B cell (primary cell): ENCODE data around the gene ZFYVE9. TPM values are rescaled to one million over a fixed set of nuclear protein-coding genes. Genes with fewer than 3 reads are reported as not detected.

Experiments used
- ATAC-seq: fragments of 200-7000 bp; cut with Tn5 transposase; one replicate; pipeline ENCODE4 v1.10.0; 2021; ENCODE audit warnings: low read depth, mild to moderate bottlenecking, moderate number of reproducible peaks, moderate library complexity
- CTCF ChIA-PET: fragments of 350-600 bp; sonication (Branson Sonifier 250); formaldehyde crosslinking; loops from one replicate; lab custom pipeline; 2021; ENCODE audit warnings: antibody characterized with exemption, inconsistent platforms; lab: Charles Lee
- POLR2A ChIA-PET: fragments of 350-600 bp; sonication (Branson Sonifier 250); formaldehyde crosslinking; loops from one replicate; lab custom pipeline; 2021; ENCODE audit warnings: antibody characterized with exemption; lab: Charles Lee
- DNase-seq: peaks from one replicate; pipeline ENCODE4 v3.0.0; 2013
- H2AFZ ChIP-seq: 2 replicates; pipeline ENCODE4 v1.6.1; 2012; ENCODE audit warnings: mild to moderate bottlenecking, low read depth, low read length; ENCODE audit not compliant: insufficient read depth, poor library complexity, severe bottlenecking
- H3K27ac ChIP-seq, 2 donors: 1 replicate in 1 of 2; 2 replicates in 1 of 2; pipeline ENCODE4 v1.5.1; 2012 to 2013; ENCODE audit warnings: low read length in 2 of 2, mild to moderate bottlenecking in 2 of 2, moderate library complexity in 1 of 2
- H3K27me3 ChIP-seq, 4 experiments: fragments of 200-600 bp in 1 of 4; sonication (generic) in 1 of 4; replicated peaks in 1 of 4; 1 replicate in 2 of 4; 2 replicates in 2 of 4; pipeline versions ENCODE4 v1.6.1 to v1.7.0; 2013 to 2016; ENCODE audit warnings: low read length in 3 of 4, mild to moderate bottlenecking in 2 of 4, mixed read lengths in 1 of 4, moderate library complexity in 1 of 4; ENCODE audit not compliant: insufficient read depth in 4 of 4, control insufficient read depth in 3 of 4; ENCODE audit errors: control extremely low read depth in 1 of 4
- H3K36me3 ChIP-seq, 2 experiments: replicated peaks in 1 of 2; 1 replicate in 1 of 2; 2 replicates in 1 of 2; pipeline versions ENCODE4 v1.6.1 to v1.7.1; 2013; ENCODE audit warnings: low read length in 1 of 2; ENCODE audit not compliant: insufficient read depth in 2 of 2, control insufficient read depth in 1 of 2; ENCODE audit errors: control extremely low read depth in 1 of 2, extremely low read depth in 1 of 2
- H3K4me1 ChIP-seq, 2 donors: fragments of 200-600 bp in 1 of 2; sonication (generic) in 1 of 2; 1 replicate in 1 of 2; 2 replicates in 1 of 2; pipeline versions ENCODE4 v1.5.1 to v1.6.1; 2013 to 2017; ENCODE audit warnings: low read length in 2 of 2; ENCODE audit not compliant: control insufficient read depth in 2 of 2, insufficient read depth in 2 of 2
- H3K4me2 ChIP-seq: replicated peaks from 2 replicates; pipeline ENCODE3; 2012; ENCODE audit warnings: mild to moderate bottlenecking, low read depth, low read length; ENCODE audit not compliant: poor library complexity, severe bottlenecking
- H3K4me3 ChIP-seq, 5 experiments: fragments of 200-600 bp in 1 of 5; sonication (generic) in 1 of 5; 1 replicate in 3 of 5; 2 replicates in 2 of 5; pipeline versions ENCODE4 v1.5.1 to v1.7.0; 2011 to 2016; ENCODE audit warnings: low read length in 4 of 5, mild to moderate bottlenecking in 4 of 5, low read depth in 2 of 5, control low read depth in 1 of 5, moderate library complexity in 1 of 5; ENCODE audit not compliant: insufficient read depth in 1 of 5; ENCODE audit errors: control extremely low read depth in 1 of 5, extremely low read depth in 1 of 5
- H3K79me2 ChIP-seq: fragments of 200-600 bp; sonication (generic); one replicate; pipeline ENCODE4 v1.6.0; 2016; ENCODE audit warnings: low read length; ENCODE audit not compliant: control insufficient read depth, insufficient read depth
- H3K9ac ChIP-seq: fragments of 200-600 bp; sonication (generic); 2 replicates; pipeline ENCODE4 v1.6.1; 2017; ENCODE audit warnings: mild to moderate bottlenecking, low read length, moderate library complexity
- H3K9me3 ChIP-seq, 3 donors: one replicate each; pipeline versions ENCODE4 v1.6.1 to v1.7.1; 2013; ENCODE audit warnings: low read length in 2 of 3; ENCODE audit not compliant: control insufficient read depth in 2 of 3, insufficient read depth in 1 of 3; ENCODE audit errors: control extremely low read depth in 1 of 3
- H4K20me1 ChIP-seq: 2 replicates; pipeline ENCODE4 v1.6.0; 2012; ENCODE audit warnings: mild to moderate bottlenecking, low read length; ENCODE audit not compliant: insufficient read depth, control insufficient read depth, poor library complexity, severe bottlenecking
- H3K27ac Mint-ChIP-seq: one replicate; pipeline ENCODE4 v1.8.0; 2021; ENCODE audit warnings: mixed read lengths
- H3K27me3 Mint-ChIP-seq: one replicate; pipeline ENCODE4 v1.8.0; 2021; ENCODE audit warnings: mixed read lengths
- H3K4me1 Mint-ChIP-seq: one replicate; pipeline ENCODE4 v1.8.0; 2021; ENCODE audit warnings: mixed read lengths
- H3K4me3 Mint-ChIP-seq: one replicate; pipeline ENCODE4 v1.8.0; 2021; ENCODE audit warnings: mixed read lengths
- H3K9me3 Mint-ChIP-seq: one replicate; pipeline ENCODE4 v1.8.0; 2022; ENCODE audit warnings: mixed read lengths; ENCODE audit not compliant: insufficient read depth
- EZH2 ChIP-seq: IDR thresholded peaks from 2 replicates; pipeline ENCODE4 v1.6.1; 2012; ENCODE audit warnings: borderline replicate concordance, low read depth, mild to moderate bottlenecking, moderate library complexity, low read length; ENCODE audit not compliant: insufficient read depth, poor library complexity, severe bottlenecking
- WGBS: methylation state at CpG from one replicate; pipeline ENCODE4 v1.1.5; 2013; ENCODE audit warnings: missing lambda C conversion rate; ENCODE audit not compliant: insufficient coverage; 5-methylcytosine and 5-hydroxymethylcytosine counted together
- intact Hi-C: fragments of 100-400 bp; cut with micrococcal nuclease; formaldehyde crosslinking; loops from one replicate; pipeline ENCODE4 v1.10.0; 2022
- polyA plus RNA-seq: library from polyadenylated mRNA; depleted of rRNA; stranded (reverse); fragments of >200 nt; gene quantifications from 2 replicates; pipeline ENCODE4 v1.2.3, GENCODE V29; 2012
- total RNA-seq, 2 donors: library from RNA; stranded (reverse); fragments of 120-200 nt in 1 of 2; gene quantifications; 1 replicate in 1 of 2; 2 replicates in 1 of 2; pipeline versions ENCODE4 v1.2.3 to v1.2.4, GENCODE V29; 2013 to 2022
- TF ChIP-seq, protein P1 (sequence below): fragments of 200-600 bp; IDR thresholded peaks from one replicate; pipeline ENCODE4 v1.8.0; 2022; ENCODE audit warnings: antibody characterized with exemption, mild to moderate bottlenecking

ZFYVE9 gene
- total and polyA plus RNA-seq, 2 donors (not counting 1 experiment from before 2014, with no cell fraction given), result 0.16 to 3.3 TPM

DNA sequence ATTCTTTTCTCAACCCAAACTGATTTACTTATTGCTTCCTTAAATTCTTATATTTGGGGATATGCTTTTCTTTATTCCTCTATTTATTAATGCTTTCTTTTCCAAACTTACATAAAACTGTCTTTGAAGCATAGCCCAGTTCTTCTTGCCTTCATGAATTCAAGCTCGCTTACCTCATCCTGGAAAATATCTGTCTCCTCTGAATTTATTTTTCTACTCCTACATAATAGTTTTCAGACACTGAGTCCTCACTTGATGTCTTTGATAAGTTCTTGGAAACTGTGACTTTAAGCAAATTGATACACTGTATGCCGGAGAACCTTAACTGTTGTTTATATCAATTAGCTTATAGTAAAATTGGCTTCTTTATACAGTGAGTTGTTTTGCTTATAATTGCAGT is 93.8 kb downstream of the ZFYVE9 start:
- CTCF ChIA-PET, result no interaction called here
- H3K27ac ChIP-seq, result no peak overlapping the region
- H3K9ac ChIP-seq, result no peak overlapping the region
- H4K20me1 ChIP-seq, result peaks cover 4% of the 10 kb centered on the region
- H3K27me3 ChIP-seq, result peaks cover 9 to 82% (median 52%) of the 10 kb centered on the region in 4 experiments
- ATAC-seq (no peak), DNase-seq (no peak)
- Mint-ChIP-seq H3K27me3 (peaks cover 71% of the 10 kb centered on the region), H3K4me1 (peaks cover 8% of the 10 kb centered on the region), H3K27ac (no peak overlapping the region), H3K4me3 (no peak overlapping the region), H3K9me3 (peaks cover 2% of the 10 kb centered on the region)
- POLR2A ChIA-PET, result no interaction called here
- H2AFZ ChIP-seq, result no peak overlapping the region
- intact Hi-C loops, result no loop called here
- no peak for TF ChIP-seq EZH2
- TF ChIP-seq, protein P1, sequence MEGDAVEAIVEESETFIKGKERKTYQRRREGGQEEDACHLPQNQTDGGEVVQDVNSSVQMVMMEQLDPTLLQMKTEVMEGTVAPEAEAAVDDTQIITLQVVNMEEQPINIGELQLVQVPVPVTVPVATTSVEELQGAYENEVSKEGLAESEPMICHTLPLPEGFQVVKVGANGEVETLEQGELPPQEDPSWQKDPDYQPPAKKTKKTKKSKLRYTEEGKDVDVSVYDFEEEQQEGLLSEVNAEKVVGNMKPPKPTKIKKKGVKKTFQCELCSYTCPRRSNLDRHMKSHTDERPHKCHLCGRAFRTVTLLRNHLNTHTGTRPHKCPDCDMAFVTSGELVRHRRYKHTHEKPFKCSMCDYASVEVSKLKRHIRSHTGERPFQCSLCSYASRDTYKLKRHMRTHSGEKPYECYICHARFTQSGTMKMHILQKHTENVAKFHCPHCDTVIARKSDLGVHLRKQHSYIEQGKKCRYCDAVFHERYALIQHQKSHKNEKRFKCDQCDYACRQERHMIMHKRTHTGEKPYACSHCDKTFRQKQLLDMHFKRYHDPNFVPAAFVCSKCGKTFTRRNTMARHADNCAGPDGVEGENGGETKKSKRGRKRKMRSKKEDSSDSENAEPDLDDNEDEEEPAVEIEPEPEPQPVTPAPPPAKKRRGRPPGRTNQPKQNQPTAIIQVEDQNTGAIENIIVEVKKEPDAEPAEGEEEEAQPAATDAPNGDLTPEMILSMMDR, result no peak
- peaks cover 6 to 17% of the 10 kb centered on the region in 2 donors for H3K4me1 ChIP-seq
- H3K36me3 ChIP-seq, result no peaks in the 10 kb centered on the region
- WGBS, result no CpG with 5 or more reads among the region's 2 CpGs
- H3K79me2 ChIP-seq, result no peaks in the 10 kb centered on the region
- no peak overlapping the region for H3K4me3 ChIP-seq
- H3K9me3 ChIP-seq, result no peaks in the 10 kb centered on the region
- H3K4me2 ChIP-seq, result no peak overlapping the region

DNA sequence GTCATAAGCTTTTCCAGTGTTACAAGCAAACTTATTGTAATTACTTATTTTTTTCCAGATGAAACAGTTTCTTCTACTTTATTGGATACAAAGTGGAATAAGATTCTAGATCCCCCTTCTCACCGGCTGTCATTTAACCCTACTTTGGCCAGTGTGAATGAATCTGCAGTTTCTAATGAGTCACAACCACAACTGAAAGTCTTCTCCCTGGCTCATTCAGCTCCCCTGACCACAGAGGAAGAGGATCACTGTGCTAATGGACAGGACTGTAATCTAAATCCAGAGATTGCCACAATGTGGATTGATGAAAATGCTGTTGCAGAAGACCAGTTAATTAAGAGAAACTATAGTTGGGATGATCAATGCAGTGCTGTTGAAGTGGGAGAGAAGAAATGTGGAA is 95.5 kb downstream of the ZFYVE9 start:
- Histone ChIP-seq H3K36me3 (no peaks in the 10 kb centered on the region), H3K9me3 (no peaks in the 10 kb centered on the region), H3K4me1 (peaks cover 6 to 20% of the 10 kb centered on the region in 2 donors), H4K20me1 (peaks cover 5% of the 10 kb centered on the region), H3K27me3 (peaks cover 9 to 89% (median 59%) of the 10 kb centered on the region in 4 experiments), H3K27ac (no peak overlapping the region), H3K79me2 (no peaks in the 10 kb centered on the region), H3K4me3 (no peak overlapping the region), H3K4me2 (no peak overlapping the region), H2AFZ (no peak overlapping the region), H3K9ac (no peak overlapping the region)
- Mint-ChIP-seq H3K27ac (no peak overlapping the region), H3K27me3 (peaks cover 72% of the 10 kb centered on the region), H3K4me3 (no peak overlapping the region), H3K9me3 (peaks cover 2% of the 10 kb centered on the region), H3K4me1 (peaks cover 10% of the 10 kb centered on the region)
- intact Hi-C loops, result no loop called here
- ATAC-seq (no peak), DNase-seq (no peak)
- ChIA-PET POLR2A (no interaction called here), CTCF (no interaction called here)
- WGBS, result no CpG with 5 or more reads among the region's 1 CpG
- no peak for TF ChIP-seq EZH2
- TF ChIP-seq, protein P1, result no peak
